ENCODE results near the gene ZNF804B.

Gene ZNF804B

GRCh38 chr7:89339748-89340147 is 580.2 kb downstream of the ZNF804B start:
- Histone ChIP-seq H3K27me3 (ENCODE audit: control insufficient read depth, insufficient read depth, low read length) (no peaks in the 10 kb centered on the region), H3K4me3 (ENCODE audit: low read depth, low read length) (no peak overlapping the region), H3K4me1 (ENCODE audit: control insufficient read depth, insufficient read depth, low read length) (peaks cover 3% of the 10 kb centered on the region; the same call in 1 of the 2 replicates), H3K36me3 (ENCODE audit: control insufficient read depth, insufficient read depth, low read length) (no peaks in the 10 kb centered on the region), H3K9ac (ENCODE audit: low read depth, low read length) (no peak overlapping the region), H3K9me3 (ENCODE audit: control insufficient read depth, insufficient read depth, low read length) (no peaks in the 10 kb centered on the region), H3K27ac (ENCODE audit: low read depth, low read length) (no peak overlapping the region)

GRCh38 chr7:89357121-89357520 is 597.6 kb downstream of the ZNF804B start:
- Histone ChIP-seq H3K27ac (ENCODE audit: low read depth, low read length) (no peak overlapping the region), H3K9me3 (ENCODE audit: control insufficient read depth, insufficient read depth, low read length) (no peaks in the 10 kb centered on the region), H3K36me3 (ENCODE audit: control insufficient read depth, insufficient read depth, low read length) (no peaks in the 10 kb centered on the region), H3K27me3 (ENCODE audit: control insufficient read depth, insufficient read depth, low read length) (no peaks in the 10 kb centered on the region), H3K4me3 (ENCODE audit: low read depth, low read length) (no peak overlapping the region), H3K4me1 (ENCODE audit: control insufficient read depth, insufficient read depth, low read length) (no peaks in the 10 kb centered on the region), H3K9ac (ENCODE audit: low read depth, low read length) (no peak overlapping the region)

- Histone ChIP-seq H3K27ac (ENCODE audit: low read depth, low read length) (no peak overlapping the region), H3K9me3 (ENCODE audit: control insufficient read depth, insufficient read depth, low read length) (no peaks in the 10 kb centered on the region)
Measured at GRCh38 chr7:89377219-89377618, 617.7 kb downstream of the ZNF804B start.

GRCh38 chr7:89385411-89385810 is 625.9 kb downstream of the ZNF804B start:
- no peak overlapping the region for H3K4me3 ChIP-seq (ENCODE audit: low read depth, low read length)
- no peaks in the 10 kb centered on the region for H3K36me3 ChIP-seq (ENCODE audit: control insufficient read depth, insufficient read depth, low read length)
- peaks cover 8% of the 10 kb centered on the region for H3K9me3 ChIP-seq (ENCODE audit: control insufficient read depth, insufficient read depth, low read length)
- H3K9ac ChIP-seq (ENCODE audit: low read depth, low read length): no peak overlapping the region
- no peaks in the 10 kb centered on the region for H3K4me1 ChIP-seq (ENCODE audit: control insufficient read depth, insufficient read depth, low read length)
- no peak overlapping the region for H3K27ac ChIP-seq (ENCODE audit: low read depth, low read length)
- no peaks in the 10 kb centered on the region for H3K27me3 ChIP-seq (ENCODE audit: control insufficient read depth, insufficient read depth, low read length)

More at GRCh38 chr7:89377219-89377618, 617.7 kb downstream of the ZNF804B start:
- peaks cover 3% of the 10 kb centered on the region; the same call in 1 of the 2 replicates for H3K4me1 ChIP-seq (ENCODE audit: control insufficient read depth, insufficient read depth, low read length)
- H3K9ac ChIP-seq (ENCODE audit: low read depth, low read length): no peak overlapping the region
- H3K27me3 ChIP-seq (ENCODE audit: control insufficient read depth, insufficient read depth, low read length): no peaks in the 10 kb centered on the region
- H3K36me3 ChIP-seq (ENCODE audit: control insufficient read depth, insufficient read depth, low read length): no peaks in the 10 kb centered on the region
- no peak overlapping the region for H3K4me3 ChIP-seq (ENCODE audit: low read depth, low read length)
